ENCODE measurements around the gene PDIA2.
"Not testable (repeated sequence)": the region's sequence is repeated elsewhere in the genome, so short reads cannot be mapped to it uniquely, and the experiment has no call there.

The PDIA2 gene, protein sequence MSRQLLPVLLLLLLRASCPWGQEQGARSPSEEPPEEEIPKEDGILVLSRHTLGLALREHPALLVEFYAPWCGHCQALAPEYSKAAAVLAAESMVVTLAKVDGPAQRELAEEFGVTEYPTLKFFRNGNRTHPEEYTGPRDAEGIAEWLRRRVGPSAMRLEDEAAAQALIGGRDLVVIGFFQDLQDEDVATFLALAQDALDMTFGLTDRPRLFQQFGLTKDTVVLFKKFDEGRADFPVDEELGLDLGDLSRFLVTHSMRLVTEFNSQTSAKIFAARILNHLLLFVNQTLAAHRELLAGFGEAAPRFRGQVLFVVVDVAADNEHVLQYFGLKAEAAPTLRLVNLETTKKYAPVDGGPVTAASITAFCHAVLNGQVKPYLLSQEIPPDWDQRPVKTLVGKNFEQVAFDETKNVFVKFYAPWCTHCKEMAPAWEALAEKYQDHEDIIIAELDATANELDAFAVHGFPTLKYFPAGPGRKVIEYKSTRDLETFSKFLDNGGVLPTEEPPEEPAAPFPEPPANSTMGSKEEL

DNA sequence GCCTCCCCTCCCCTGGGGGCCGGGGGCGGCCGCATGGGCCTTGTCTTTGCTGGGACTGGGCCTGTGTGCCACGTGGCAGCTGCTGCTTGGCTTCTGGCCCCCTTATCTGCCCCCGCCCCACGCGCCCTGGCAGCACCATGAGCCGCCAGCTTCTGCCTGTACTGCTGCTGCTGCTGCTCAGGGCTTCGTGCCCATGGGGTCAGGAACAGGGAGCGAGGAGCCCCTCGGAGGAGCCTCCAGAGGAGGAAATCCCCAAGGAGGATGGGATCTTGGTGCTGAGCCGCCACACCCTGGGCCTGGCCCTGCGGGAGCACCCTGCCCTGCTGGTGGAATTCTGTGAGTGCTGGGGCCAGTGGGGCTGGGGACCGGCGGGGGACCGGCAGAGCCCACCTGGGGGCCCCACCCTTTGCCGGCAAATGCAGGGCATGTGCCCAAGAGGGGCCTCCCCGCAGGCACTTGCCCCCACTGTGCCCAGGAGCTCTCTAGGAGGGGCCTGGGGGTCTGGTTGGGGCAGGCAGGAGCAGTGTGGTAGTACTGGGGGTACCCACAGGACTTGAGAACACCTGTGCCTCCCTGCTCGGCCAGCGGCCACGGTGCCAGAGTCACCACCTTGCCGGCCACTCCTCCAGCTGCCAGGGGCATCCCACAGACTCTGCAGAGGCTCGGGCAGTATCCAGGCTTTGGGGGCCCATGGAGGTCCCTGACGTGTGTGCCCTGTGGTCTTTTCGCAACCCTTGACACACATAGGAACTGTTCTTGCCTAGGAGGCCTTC is at the start of gene PDIA2:
PDIA2 (plus strand) TSS at position 132 of the 773 bp plus-strand sequence; CDS start at position 138, 6 bp downstream.
- no peak for DNase-seq (ENCODE audit: low spot score)

DNA sequence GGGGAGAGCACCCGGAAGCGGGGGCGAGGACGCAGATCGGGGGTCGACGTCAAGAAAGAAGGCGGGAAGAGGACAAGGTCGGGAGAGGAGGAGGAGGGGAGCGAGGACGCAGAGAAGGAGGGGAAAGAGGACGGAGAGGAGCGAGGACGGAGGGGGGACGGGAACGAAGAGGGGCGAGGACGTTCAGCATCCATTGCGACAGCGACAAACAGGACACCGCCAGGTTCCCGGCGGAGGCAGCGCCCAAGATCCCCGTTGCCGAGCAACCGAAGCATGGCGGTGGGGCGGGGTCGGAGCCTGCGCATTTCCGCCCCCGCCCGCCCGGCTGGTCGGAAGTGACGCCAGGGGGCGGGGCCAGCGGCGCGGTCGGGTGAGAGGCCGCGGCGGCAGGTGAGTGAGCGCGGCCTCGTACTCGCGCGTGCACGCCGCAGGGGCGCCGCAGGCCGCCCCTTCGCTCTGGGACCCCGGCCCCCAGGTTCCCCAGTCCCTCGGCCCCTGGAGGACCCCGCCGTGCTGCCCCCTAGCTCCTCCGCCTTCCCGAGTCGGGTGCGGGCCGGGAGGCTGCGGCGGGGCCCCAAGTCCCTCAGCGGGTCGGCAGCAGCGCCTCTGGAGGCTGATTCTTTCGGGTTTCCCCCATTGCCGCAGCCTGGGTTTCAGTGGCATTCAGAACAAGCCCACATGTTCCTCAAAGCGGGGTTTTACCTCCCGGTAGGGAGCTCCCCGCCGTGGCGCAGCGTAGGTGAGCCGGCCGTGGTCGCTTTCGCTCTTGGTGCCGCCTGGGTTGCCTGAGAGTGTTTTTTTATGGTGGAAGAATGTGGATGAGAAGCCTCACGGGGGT is 48.3 kb upstream of the PDIA2 start, which contains the start of gene FAM234A:
FAM234A (plus strand) TSS at position 354 of the 838 bp plus-strand sequence. CDS start 19,593 bp downstream, outside the sequence.
- peak; percentile 94 for DNase-seq (ENCODE audit: low spot score)

DNA sequence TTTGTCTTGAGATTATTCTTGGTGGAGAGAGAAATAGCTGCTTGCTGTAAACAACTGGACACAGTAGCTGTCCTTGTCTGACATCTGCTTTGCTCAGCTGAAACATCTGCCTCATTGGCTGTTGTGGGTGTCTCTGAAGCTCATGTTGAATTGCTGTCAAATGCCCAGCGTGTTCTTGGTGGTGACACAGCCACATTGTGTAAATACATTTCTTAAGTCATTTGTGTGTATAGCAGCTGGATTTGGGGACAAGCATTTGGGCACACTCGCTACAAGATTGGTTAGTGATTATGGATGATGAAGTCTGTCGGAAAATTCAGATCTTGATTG is 43.1 kb upstream of the PDIA2 start:
- DNase-seq (ENCODE audit: low spot score) = no peak

DNA sequence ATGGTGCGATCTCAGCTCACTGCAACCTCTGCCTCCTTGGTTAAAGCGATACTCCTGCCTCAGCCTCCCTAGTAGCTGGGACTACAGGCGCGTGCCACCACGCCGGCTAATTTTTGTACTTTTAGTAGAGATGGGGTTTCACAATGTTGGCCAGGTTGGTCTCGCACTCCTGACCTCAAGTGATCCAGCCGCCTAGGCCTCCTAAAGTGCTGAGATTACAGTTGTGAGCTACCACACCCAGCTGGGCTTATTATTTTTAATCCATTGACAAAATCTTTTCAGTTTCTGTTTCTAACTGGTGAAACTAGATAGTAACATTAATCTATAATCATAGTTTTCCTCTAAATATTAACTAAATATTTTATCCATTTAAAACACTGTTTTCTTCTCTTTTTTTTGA is 42.4 kb upstream of the PDIA2 start:
- DNase-seq (ENCODE audit: low spot score) = no peak

DNA sequence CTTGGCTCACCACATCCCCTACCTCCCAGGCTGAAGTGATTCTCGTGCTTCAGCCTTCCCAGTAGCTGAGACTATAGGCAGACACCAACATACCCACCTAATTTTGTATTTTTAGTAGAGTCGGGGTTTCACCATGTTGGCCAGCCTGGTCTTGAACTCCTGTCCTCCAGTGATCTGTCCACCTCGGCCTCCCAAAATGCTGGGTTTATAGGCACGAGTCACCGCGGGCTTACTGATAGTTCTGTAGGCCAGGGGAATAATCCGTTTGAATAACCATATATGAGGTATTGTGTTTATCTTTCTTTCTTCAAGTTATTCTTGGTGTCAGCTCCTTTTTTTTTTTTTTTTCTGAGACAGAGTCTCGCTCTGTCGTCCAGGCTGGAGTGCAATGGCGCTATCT is 40.7 kb upstream of the PDIA2 start:
- DNase-seq (ENCODE audit: low spot score) = no peak

DNA sequence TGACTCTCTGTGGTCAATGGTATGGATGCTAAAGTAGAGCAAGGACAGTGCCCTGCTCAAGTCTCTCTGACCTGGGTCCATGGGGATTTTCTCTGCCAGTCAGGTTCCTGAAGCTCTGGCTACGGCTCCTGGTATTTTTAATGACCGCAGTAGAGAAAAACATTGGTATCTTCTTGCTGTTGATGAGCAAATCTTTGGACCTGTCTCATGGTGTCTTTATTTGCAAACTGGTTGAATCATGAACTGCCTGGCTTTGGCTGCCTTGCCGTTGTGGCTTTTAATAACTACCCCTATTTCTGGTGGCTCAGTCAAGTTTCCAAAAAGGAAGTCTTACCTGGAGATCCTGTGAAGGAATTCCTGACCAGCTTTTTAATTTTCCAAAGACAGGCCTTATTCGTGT is 39.6 kb upstream of the PDIA2 start:
- DNase-seq (ENCODE audit: low spot score) = no peak

DNA sequence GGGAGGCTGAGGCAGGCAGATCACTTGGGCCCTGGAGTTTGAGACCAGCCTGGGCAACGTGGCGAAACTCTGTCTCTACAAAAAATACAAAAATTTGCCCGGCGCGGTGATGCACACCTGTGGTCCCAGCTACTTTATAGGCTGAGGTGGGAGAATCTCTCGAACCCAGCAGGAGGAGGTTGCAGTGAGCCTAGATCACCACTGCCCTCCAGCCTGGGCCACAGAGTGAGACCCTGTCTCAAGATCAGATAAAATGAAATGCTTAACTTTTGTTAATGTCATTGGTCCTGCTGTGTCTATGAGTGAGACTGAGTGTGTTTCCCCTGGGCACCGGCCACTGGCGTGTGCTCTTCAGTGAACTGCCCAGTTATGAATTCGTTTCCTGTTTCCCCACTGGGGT is 37.9 kb upstream of the PDIA2 start:
- no peak for DNase-seq (ENCODE audit: low spot score)

DNA sequence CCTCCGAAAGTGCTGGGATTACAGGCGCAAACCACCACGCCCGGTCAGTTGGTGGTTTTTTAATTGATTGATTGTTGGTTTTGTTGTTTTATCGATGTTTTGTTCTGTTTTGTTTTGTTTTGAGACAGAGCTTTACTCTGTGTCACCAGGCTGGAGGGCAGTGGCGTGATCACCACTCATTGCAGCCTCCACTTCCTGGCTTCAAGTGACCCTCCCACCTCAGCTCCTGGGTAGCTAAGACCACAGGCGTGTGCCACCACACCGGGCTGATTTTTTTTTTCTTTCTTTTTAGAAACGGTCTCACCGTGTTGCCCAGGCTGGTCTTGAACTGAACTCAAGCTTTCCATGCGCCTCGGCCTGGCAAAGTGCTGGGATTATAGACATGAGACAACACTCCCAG is 35.9 kb upstream of the PDIA2 start:
- DNase-seq (ENCODE audit: low spot score) = no peak

DNA sequence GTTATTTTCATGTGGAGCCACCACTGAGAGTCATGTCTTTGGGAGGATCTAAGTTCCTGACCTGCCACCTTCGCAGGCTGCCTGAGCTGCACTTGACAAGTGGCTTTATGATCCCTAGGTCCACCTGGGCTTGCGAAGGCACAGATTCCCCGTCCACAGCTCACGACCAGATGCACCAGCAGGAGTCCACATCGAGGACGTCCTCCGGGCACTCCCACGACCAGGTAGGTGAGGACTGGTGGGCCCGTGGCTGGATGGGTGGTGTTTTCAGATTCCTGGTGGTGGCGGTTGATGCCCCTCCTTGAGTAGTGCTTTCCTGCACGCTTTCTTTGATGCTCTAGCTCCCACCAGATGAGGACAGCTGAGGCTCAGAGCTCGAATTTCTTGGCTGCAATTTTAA is 33.5 kb upstream of the PDIA2 start:
- no peak for DNase-seq (ENCODE audit: low spot score)

DNA sequence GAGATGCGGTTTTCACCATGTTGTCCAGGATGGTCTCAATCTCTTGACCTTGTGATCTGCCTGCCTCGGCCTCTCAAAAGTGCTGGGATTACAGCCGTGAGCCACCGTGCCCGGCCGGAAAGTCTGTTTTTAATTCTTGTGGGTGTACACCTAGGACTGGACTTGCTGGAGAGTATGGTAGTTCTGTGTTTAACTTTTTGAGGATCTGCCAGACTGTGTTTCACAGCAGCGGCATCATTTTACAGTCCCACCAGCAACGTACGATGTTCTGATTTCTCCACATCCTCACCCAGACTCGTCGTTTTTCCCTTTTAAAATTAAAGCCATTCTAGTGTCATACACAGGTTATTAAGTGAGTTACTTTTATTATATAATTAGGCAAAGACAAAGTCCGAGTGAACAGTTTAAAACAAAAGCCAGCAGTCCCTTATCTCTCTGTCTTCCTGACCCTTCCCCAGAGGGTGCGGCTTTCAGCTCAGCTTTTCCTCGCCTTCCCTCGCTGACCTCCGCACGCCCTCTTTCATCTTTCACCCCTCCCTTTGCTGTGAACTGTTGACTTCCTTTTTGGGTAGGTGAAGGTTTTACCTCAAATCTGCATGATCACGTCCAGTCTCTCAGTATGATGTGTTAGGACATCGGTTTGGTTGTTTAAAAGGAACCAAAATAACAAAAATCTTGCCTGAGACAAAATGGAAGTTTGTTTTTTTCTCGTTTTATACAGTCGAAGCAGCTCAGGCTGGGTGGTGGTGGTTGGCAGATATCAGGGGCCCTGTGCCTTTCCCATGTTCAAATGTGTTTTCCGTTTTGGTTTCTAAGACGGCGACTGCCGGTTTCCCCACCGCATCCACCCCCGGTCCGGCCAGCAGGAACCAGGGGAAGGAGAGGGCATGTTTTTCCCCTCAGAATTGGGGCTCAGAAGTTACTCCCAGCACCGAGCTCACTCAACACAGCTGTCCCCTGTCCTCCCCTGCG is 30.3 kb upstream of the PDIA2 start:
- DNase-seq (ENCODE audit: low spot score) = no peak

DNA sequence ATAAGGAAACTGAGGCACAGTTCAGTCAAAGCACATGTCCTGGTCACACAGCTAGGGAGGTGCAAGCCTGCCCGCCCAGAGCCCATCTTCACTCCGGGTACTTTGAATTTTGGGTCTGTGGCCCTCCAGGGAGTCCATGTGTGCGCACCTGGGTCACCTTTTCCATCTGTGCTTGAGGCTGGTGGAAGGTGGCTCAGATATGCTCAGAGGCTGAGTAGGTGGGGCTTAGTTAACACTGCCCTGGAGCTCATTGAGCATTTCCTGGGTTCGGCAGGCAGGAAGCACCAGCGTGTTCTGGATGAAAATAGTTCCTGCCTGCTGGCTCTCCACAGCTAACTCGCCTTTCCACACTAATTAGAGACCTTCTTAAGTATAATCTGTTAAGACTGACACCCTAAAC is 29.1 kb upstream of the PDIA2 start:
- DNase-seq (ENCODE audit: low spot score) = no peak

DNA sequence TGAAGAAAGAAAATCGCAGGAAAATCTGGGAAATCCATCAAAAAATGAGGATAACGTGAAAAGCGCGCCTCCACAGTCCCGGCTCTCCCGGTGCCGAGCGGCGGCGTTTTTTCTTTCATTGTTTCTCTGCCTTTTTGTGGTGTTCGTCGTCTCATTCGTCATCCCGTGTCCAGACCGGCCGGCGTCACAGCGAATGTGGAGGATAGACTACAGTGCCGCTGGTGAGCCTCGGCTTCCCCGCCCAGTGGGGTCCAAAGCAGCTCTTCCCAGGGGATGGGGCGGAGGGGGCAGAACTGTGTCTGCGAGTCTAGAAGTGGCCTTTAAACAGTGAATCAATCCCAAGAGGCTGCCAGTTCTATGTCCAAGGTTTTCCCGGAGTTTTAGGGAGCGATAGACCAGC is 28.5 kb upstream of the PDIA2 start:
- DNase-seq (ENCODE audit: low spot score) = no peak

DNA sequence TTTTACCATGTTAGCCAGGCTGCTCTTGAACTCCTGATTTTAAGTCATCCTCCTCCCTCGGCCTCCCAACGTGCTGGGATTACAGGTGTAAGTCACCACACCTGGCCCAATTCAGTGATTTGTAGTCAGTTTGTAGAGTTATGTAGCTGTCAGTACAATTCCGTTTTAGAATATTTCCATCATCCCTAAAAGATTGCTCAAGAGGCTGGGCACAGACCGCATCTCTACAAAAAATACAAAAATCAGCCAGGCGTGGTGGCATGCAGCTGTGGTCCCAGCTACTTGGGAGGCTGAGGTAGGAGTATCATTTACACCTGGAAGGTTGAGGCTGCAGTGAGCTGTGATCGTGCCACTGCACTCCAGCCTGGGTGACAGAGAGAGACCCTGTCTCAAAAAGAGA is 27.8 kb upstream of the PDIA2 start:
- no peak for DNase-seq (ENCODE audit: low spot score)

DNA sequence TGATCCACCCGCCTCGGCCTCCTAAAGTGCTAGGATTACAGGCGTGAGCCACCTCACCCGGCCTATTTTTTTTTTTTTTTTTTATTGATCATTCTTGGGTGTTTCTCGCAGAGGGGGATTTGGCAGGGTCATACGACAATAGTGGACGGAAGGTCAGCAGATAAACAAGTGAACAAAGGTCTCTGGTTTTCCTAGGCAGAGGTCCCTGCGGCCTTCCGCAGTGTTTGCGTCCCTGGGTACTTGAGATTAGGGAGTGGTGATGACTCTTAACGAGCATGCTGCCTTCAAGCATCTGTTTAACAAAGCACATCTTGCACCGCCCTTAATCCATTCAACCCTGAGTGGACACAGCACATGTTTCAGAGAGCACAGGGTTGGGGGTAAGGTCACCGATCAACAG is 24.9 kb upstream of the PDIA2 start:
- DNase-seq (ENCODE audit: low spot score) = not testable (repeated sequence)

DNA sequence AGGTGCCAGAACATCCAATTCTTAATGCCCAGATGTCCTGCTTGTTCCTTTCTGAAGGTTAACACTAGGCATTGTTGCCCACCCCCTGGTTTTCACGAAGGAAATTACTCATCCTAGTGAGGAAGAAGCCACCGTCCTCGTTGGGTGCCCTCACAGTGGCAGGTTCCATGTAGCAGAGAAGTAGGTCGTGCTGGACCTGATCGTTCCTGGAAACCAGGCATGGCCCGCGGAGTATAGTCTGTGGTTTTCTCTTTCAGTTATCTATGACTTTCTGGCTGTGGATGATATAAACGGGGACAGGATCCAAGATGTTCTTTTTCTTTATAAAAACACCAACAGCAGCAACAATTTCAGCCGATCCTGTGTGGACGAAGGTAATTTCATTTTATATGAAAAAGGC is 23.7 kb upstream of the PDIA2 start:
- no peak for DNase-seq (ENCODE audit: low spot score)

DNA sequence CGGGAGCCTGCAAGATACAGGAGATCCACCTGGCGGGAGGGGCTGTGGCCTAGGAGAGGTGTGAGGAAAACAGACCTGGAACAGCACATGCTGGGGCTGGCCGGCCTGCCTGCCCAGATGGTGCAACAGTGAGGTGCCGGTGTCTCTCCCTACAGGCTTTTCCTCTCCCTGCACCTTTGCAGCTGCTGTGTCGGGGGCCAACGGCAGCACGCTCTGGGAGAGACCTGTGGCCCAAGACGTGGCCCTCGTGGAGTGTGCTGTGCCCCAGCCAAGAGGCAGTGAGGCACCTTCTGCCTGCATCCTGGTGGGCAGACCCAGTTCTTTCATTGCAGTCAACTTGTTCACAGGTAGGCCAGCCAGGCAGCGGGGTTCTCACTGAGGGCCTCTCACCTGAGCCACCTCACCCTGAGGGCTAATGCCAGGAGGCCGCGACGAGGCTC is 23.1 kb upstream of the PDIA2 start:
- DNase-seq (ENCODE audit: low spot score) = peak; percentile 87

DNA sequence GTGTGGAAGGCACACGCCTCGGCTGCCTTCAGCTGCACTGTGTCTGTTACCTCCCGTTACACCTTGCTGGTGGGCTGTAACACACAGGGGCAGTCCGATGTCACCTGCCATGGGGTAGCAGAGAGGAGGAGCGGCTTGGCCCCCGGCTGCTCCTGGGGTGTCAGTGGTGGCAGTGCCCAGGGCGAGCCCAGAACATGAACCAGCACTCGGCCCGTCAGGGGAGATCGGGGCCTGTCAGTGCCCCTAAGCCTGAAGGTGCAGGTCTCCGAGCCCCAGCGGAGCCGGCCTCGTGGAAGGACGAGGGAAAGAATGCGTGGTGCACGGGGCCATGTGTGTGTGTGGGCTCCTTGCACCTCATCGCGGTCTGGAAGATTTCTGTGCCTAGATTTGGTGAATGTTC is 22.6 kb upstream of the PDIA2 start:
- no peak for DNase-seq (ENCODE audit: low spot score)

DNA sequence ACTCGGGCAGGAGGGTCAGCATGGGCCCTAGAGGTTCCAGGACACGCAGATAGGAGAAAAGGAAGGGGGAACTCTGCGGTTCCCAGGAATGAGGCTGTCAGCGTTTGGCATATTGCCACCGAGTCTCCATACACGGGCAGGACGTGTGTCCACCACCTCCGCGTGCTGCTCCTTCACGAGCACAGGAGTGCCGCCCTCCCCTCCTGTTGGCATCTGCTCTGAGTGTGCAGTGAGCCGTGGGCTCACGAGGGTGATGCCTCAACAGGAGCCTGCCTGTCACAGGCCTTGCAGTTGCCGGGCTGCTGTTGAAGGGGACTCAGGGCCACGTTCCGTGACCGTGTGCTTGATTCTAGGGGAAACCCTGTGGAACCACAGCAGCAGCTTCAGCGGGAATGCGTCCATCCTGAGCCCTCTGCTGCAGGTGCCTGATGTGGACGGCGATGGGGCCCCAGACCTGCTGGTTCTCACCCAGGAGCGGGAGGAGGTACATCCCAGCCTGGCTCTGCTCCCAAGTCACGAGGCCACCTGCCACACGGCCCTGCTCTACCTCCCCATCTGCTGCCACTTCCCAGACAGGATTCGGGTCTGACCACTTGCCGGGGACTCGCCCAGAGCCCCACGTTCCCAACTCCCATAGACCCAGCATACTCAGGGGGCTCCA is 21.8 kb upstream of the PDIA2 start:
- DNase-seq (ENCODE audit: low spot score) = peak; percentile 78

DNA sequence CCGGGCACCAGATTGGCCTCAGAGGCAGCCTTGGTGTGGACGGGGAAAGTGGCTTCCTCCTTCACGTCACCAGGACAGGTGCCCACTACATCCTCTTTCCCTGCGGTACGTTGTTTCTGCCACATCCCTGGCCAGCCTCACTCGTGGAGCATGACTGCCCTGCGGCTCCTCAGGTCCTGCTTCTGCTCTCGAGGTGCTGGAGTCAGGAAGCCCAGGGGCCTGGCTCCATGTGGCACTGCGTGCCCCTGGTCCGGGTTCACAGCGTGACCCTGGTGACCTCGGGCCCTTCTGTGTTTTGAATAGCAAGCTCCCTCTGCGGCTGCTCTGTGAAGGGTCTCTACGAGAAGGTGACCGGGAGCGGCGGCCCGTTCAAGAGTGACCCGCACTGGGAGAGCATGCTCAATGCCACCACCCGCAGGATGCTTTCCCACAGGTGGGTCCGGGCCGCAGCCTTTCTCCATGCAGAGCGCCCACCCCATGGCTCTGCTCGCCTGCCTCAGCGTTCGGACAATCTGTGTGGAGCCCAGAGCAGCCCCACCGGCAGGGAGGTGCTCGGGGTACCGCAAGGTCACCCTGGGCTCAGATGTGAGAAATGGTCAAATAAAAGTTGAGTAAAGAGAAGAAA is 20.7 kb upstream of the PDIA2 start:
- DNase-seq (ENCODE audit: low spot score) = no peak

DNA sequence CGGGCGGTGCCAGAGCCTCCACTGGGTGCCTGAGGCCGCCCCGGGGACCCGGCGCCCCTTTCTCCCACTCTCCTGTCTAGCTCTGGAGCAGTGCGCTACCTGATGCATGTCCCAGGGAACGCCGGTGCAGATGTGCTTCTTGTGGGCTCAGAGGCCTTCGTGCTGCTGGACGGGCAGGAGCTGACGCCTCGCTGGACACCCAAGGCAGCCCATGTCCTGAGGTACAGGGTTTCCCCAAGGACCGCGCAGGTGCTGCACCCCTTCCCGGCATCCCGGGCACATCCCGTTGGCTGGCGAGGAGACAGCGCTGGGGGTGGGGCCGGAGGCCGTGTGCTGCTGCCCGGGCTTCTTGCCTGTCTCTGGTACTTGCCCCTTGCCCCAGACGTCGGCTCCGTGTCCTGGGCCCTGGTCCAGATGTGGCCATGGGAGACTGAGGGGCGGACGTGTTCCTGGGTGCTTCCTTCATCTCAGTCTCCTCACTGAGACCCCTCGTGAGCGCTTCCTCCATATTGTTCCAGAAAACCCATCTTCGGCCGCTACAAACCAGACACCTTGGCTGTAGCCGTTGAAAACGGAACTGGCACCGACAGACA is 19.7 kb upstream of the PDIA2 start:
- no peak for DNase-seq (ENCODE audit: low spot score)

All from cerebellar cortex (tissue), 1 donor.